MCF 10A (cell line): Measurements from ENCODE around the gene CRYBG2. TPM values are rescaled to one million over a fixed set of nuclear protein-coding genes. Genes with fewer than 3 reads are reported as not detected.

Source experiments
- BruUV-seq: library from RNA; stranded (reverse); fragments of 400-500 nt; replicated peaks from 2 replicates; lab custom pipeline; 2021; lab: Mats Ljungman, UMichigan
- CTCF ChIA-PET: fragments of 300-600 bp; sonication (Branson Sonifier 250); formaldehyde crosslinking; extraction: SDS; loops from one replicate; lab custom pipeline; 2021; ENCODE audit warnings: antibody characterized with exemption, inconsistent platforms; lab: Yijun Ruan, JAX
- POLR2A ChIA-PET: fragments of 300-600, 350-650 bp; sonication (Branson Sonifier 250); formaldehyde crosslinking; extraction: SDS; loops from one replicate; lab custom pipeline; 2020; ENCODE audit warnings: antibody characterized with exemption, inconsistent platforms; lab: Yijun Ruan, JAX
- DNase-seq: peaks from one replicate; pipeline ENCODE4 v3.0.0-alpha.2; 2018; ENCODE audit not compliant: unreplicated experiment
- H3K27ac Mint-ChIP-seq: one replicate; pipeline ENCODE4 v1.8.0; 2022; ENCODE audit warnings: mild to moderate bottlenecking, low read depth, mixed read lengths; ENCODE audit not compliant: unreplicated experiment
- H3K27me3 Mint-ChIP-seq: one replicate; pipeline ENCODE4 v1.8.0; 2022; ENCODE audit warnings: mixed read lengths; ENCODE audit not compliant: insufficient read depth, unreplicated experiment
- H3K36me3 Mint-ChIP-seq: one replicate; pipeline ENCODE4 v1.8.0; 2022; ENCODE audit warnings: mild to moderate bottlenecking, moderate library complexity, mixed read lengths; ENCODE audit not compliant: insufficient read depth, unreplicated experiment
- H3K4me1 Mint-ChIP-seq: one replicate; pipeline ENCODE4 v1.8.0; 2022; ENCODE audit warnings: mixed read lengths; ENCODE audit not compliant: insufficient read depth, unreplicated experiment
- H3K4me3 Mint-ChIP-seq: one replicate; pipeline ENCODE4 v1.8.0; 2022; ENCODE audit warnings: mild to moderate bottlenecking, moderate library complexity, mixed read lengths; ENCODE audit not compliant: unreplicated experiment
- H3K9me3 Mint-ChIP-seq: one replicate; pipeline ENCODE4 v1.8.0; 2022; ENCODE audit warnings: mixed read lengths; ENCODE audit not compliant: unreplicated experiment
- intact Hi-C: fragments of 100-400 bp; cut with micrococcal nuclease; formaldehyde crosslinking; loops from 2 replicates; pipeline ENCODE4 v1.14.1; 2022
- total RNA-seq: library from RNA; stranded (reverse); gene quantifications from 2 replicates; pipeline ENCODE4 v1.2.3, GENCODE V29; 2022
- TF ChIP-seq, protein P1 (sequence below): fragments of 200-600 bp; IDR thresholded peaks from one replicate; pipeline ENCODE4 v1.8.0; 2022; ENCODE audit warnings: antibody characterized with exemption, mild to moderate bottlenecking; ENCODE audit not compliant: unreplicated experiment

The CRYBG2 gene
- total RNA-seq, 1 experiment from 2014 or later, result 8.6 TPM

DNA sequence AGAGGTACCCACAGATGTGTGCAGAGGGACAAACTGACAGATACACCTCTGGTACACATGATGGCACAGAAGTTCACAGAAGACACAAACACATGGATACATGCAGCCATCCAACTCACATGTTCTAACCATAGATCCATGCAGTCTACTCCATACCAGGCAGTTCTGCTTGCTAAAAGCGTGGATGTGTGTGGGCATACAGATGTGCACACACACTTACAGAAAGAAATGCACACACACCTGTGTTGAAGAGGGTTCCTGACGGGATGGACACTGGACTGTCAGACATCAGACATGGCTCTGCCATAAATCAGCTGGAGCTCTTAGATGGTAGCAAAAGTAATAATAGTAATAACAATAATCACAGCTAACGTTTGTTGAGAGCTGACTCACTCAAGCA, 29.4 kb downstream of the CRYBG2 start:
- Mint-ChIP-seq H3K27me3 (no peaks in the 10 kb centered on the region), H3K4me3 (no peak overlapping the region), H3K36me3 (peaks cover 33% of the 10 kb centered on the region), H3K9me3 (no peaks in the 10 kb centered on the region), H3K27ac (no peak overlapping the region), H3K4me1 (peaks cover 8% of the 10 kb centered on the region)
- intact Hi-C loops, result loop anchor here (5.0 kb wide), 1 partner anchor 33 kb away; no protein-coding TSS in a partner anchor
- DNase-seq, result no peak
- BruUV-seq, result no TSS peak
- ChIA-PET POLR2A (no interaction called here), CTCF (interaction anchor here (1.4 kb wide), 1 partner anchor 54 kb away, joined by 5 read pairs; no protein-coding TSS in a partner anchor)
- TF ChIP-seq, protein P1, sequence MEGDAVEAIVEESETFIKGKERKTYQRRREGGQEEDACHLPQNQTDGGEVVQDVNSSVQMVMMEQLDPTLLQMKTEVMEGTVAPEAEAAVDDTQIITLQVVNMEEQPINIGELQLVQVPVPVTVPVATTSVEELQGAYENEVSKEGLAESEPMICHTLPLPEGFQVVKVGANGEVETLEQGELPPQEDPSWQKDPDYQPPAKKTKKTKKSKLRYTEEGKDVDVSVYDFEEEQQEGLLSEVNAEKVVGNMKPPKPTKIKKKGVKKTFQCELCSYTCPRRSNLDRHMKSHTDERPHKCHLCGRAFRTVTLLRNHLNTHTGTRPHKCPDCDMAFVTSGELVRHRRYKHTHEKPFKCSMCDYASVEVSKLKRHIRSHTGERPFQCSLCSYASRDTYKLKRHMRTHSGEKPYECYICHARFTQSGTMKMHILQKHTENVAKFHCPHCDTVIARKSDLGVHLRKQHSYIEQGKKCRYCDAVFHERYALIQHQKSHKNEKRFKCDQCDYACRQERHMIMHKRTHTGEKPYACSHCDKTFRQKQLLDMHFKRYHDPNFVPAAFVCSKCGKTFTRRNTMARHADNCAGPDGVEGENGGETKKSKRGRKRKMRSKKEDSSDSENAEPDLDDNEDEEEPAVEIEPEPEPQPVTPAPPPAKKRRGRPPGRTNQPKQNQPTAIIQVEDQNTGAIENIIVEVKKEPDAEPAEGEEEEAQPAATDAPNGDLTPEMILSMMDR, result no peak

DNA sequence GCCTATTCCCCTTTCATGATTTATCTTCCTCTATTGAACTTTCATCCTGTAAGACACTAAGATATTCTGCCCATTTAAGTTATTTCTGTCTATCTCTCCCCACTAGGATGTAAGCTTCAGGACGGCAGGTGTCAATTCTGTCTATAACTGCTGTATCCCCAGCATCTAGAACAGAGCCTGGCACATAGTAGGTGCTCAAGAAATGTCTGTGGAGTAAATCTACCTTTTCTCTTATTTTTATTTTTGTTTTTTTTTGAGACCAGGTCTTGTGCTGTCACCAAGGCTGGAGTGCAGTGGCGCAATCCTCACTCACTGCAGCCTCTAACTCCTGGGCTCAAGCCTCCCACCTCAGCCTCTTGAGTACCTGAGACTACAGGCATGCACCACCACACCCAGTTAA, 30.5 kb downstream of the CRYBG2 start:
- Mint-ChIP-seq H3K36me3 (peaks cover 27% of the 10 kb centered on the region), H3K4me1 (peaks cover 8% of the 10 kb centered on the region), H3K9me3 (no peaks in the 10 kb centered on the region), H3K27ac (no peak overlapping the region), H3K27me3 (no peaks in the 10 kb centered on the region), H3K4me3 (no peak overlapping the region)
- TF ChIP-seq, protein P1, result no peak
- intact Hi-C loops, result loop anchor here (5.0 kb wide), 1 partner anchor 34 kb away; no protein-coding TSS in a partner anchor
- POLR2A ChIA-PET, result interaction anchor here (1.2 kb wide), 1 partner anchor 184 kb away, joined by 3 read pairs; no protein-coding TSS in a partner anchor
- CTCF ChIA-PET, result interaction anchor here (0.6 to 4.4 kb wide), 4 partner anchors 25 to 121 kb away, joined by 3 to 51 read pairs (median 4); partner anchors contain the start of gene SH3BGRL3
- no TSS peak for BruUV-seq
- no peak for DNase-seq

DNA sequence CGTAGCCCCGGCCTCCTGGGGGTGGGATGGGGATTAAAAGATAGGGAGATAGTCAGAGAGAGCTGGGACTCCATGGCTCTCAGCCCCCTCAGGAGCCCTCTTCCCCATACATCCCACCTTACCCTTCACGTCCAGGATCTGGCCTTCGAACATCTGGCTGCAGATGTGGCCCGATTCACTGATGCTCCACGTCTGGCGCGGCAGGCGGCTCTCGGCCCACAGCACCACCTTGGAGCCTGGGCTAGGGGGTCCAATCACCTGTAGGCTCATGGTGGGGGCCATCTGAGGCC, 31.9 kb downstream of the CRYBG2 start:
- Mint-ChIP-seq H3K27ac (no peak overlapping the region), H3K27me3 (no peaks in the 10 kb centered on the region), H3K4me1 (peaks cover 8% of the 10 kb centered on the region), H3K4me3 (no peak overlapping the region), H3K9me3 (no peaks in the 10 kb centered on the region), H3K36me3 (peaks cover 26% of the 10 kb centered on the region)
- BruUV-seq, result no TSS peak
- no peak for DNase-seq
- ChIA-PET CTCF (interaction anchor here (0.6 to 4.4 kb wide), 33 partner anchors 8 to 283 kb away, joined by 3 to 51 read pairs (median 4); partner anchors contain the start of genes CEP85, CNKSR1 and SH3BGRL3), POLR2A (interaction anchor here (0.7 to 3.3 kb wide), 7 partner anchors 37 to 372 kb away, joined by 3 to 24 read pairs (median 3); partner anchors contain the start of gene CNKSR1)
- intact Hi-C loops, result loop anchor here (5.0 kb wide), 1 partner anchor 35 kb away; no protein-coding TSS in a partner anchor
- TF ChIP-seq, protein P1, result no peak

DNA sequence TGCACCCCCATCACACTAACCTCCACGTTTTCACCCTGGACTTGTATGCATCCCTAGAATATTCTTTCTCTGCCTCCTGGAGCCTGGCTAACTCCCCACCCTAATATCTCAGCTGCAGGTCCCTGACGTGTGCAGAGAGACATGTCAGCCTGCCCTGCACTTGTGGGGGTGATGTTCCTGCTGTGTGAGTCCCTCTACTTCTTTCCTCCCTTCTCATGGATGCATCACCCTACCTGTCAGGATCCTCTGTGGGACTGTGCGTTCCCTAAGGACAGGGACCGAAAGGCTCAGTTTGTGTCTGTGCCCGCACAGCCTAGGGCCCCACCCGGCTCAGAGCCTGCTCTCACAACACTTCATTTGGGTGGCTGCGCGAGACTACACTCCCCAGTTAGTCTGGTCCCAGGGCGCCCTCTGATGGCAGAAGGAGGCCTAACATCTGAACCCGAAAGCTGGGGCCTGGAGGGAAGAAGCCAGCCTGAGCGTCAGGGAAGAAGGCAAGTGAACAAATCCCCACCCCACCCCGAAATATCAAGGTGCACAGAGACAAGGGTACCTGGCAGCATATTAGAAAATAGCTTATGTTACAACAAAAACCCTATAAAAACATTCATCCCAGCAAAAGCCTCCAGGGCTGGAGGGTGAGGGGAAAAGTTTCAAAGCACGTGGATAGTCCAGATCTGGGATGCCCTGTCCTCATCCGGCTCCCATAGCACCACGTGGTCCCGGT, 32.5 kb downstream of the CRYBG2 start:
- peaks cover 8% of the 10 kb centered on the region for H3K4me1 Mint-ChIP-seq
- intact Hi-C loops, result loop anchor here (1.0 to 5.0 kb wide), 6 partner anchors 36 to 152 kb away; partner anchors contain the start of genes CEP85 and ZNF593
- ChIA-PET CTCF (interaction anchor here (0.6 to 4.4 kb wide), 36 partner anchors 9 to 283 kb away, joined by 3 to 51 read pairs (median 4); partner anchors contain the start of genes CEP85, CNKSR1 and SH3BGRL3), POLR2A (interaction anchor here (0.7 to 3.3 kb wide), 7 partner anchors 37 to 372 kb away, joined by 3 to 24 read pairs (median 3); partner anchors contain the start of genes CNKSR1 and PDIK1L)
- H3K27me3 Mint-ChIP-seq, result no peaks in the 10 kb centered on the region
- BruUV-seq, result no TSS peak
- peak overlapping the region; percentile 3 for H3K27ac Mint-ChIP-seq
- TF ChIP-seq, protein P1, result peak; percentile 89
- peaks cover 26% of the 10 kb centered on the region for H3K36me3 Mint-ChIP-seq
- no peaks in the 10 kb centered on the region for H3K9me3 Mint-ChIP-seq
- DNase-seq, result peak; percentile 88
- H3K4me3 Mint-ChIP-seq, result no peak overlapping the region
